GM12865 (cell line): Measurements from ENCODE around the gene SAXO1.

Experiments
- DNase-seq: peaks from one replicate; pipeline ENCODE4 v3.0.0; 2010; ENCODE audit warnings: low read depth
- H3K4me3 ChIP-seq: 2 replicates; pipeline ENCODE4 v1.5.1; 2011; ENCODE audit warnings: mild to moderate bottlenecking, low read depth, low read length, control low read depth
- TF ChIP-seq, protein P1 (sequence below): IDR thresholded peaks from 2 replicates; pipeline ENCODE4 v1.5.1; 2011; ENCODE audit warnings: low read length, control low read depth, low read depth, inconsistent platforms; ENCODE audit not compliant: insufficient read depth; ENCODE audit errors: missing control alignments

Gene SAXO1

DNA sequence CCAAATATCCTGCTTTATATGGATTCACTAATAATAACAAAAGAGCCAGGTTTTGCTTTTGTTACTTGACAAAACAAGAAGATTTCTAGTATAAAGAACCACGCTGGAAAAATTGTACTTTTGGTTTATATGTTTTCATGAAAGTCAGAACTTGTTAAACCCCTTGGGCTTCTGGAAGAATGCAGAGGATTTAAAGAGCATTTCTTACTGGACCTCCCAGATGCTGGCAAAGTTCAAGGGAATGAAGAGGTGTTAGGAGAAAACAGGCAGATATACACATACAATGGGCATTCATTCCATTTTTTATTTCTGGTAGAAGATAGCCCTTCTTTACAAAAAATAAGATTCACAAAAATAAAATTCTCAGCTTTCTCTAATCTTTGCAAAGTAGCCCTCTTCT, 61.1 kb downstream of the SAXO1 start:
- no peak for DNase-seq
- TF ChIP-seq, protein P1, sequence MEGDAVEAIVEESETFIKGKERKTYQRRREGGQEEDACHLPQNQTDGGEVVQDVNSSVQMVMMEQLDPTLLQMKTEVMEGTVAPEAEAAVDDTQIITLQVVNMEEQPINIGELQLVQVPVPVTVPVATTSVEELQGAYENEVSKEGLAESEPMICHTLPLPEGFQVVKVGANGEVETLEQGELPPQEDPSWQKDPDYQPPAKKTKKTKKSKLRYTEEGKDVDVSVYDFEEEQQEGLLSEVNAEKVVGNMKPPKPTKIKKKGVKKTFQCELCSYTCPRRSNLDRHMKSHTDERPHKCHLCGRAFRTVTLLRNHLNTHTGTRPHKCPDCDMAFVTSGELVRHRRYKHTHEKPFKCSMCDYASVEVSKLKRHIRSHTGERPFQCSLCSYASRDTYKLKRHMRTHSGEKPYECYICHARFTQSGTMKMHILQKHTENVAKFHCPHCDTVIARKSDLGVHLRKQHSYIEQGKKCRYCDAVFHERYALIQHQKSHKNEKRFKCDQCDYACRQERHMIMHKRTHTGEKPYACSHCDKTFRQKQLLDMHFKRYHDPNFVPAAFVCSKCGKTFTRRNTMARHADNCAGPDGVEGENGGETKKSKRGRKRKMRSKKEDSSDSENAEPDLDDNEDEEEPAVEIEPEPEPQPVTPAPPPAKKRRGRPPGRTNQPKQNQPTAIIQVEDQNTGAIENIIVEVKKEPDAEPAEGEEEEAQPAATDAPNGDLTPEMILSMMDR = no peak
- no peak overlapping the region for H3K4me3 ChIP-seq

DNA sequence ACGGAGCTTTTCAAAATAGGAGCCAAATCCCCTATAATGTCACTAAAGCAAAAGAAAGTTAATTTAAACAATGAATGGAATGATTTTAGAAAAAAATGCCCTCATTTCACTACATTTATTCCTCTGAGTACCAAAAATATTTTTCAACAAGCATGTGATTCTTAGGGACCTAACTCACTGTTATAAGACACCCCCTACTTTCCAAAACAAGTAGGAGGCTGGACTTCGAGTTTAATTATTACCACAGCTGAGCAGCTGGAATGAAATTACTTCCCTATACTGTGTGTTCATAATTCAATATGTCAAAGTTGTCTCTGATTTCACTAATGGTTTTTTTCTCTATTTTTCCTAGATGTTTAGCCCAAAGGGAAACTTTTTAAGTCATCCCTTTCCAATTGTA, 61.6 kb downstream of the SAXO1 start:
- no peak overlapping the region for H3K4me3 ChIP-seq
- no peak for DNase-seq
- TF ChIP-seq, protein P1 = no peak

DNA sequence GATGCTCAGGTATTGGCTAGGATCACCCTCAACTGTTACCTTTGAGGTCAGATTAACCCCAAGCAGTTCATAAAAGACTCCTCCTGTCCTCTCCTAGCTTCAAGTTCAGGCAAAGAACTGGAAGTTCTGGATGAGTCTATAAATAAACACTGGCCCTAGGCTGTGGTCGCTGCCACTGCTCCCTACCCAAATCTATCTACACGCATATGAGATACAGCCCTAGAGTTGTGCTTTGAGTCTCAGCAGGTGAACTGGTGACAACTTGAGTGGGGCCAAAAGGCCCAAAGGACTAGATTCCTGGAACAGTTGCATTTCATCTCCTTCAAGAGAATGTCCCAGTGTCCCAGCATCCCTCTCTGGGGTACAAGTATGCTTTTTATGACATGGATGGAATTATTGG, 62.6 kb downstream of the SAXO1 start:
- H3K4me3 ChIP-seq = no peak overlapping the region
- DNase-seq = no peak
- TF ChIP-seq, protein P1 = no peak

DNA sequence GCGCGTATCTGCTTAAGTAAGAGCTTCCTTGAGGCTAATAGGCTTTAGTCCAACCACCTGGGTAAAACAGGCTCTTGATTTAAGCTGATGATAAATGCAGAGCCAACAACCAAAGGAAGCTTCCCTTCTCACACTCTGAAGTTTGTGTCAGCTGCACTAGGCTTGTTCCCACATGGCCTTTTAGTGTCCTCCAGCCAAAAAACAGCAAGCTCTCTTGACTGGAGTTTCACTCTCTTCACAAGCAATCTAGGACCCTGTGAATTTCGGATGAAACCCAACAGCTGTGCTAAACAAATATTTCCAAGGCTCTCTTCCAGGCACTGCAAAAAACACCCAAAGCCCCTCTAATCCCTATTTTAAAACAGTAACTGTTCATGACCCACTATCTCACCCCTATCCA, 63.9 kb downstream of the SAXO1 start:
- TF ChIP-seq, protein P1 = no peak
- no peak for DNase-seq
- H3K4me3 ChIP-seq = no peak overlapping the region

DNA sequence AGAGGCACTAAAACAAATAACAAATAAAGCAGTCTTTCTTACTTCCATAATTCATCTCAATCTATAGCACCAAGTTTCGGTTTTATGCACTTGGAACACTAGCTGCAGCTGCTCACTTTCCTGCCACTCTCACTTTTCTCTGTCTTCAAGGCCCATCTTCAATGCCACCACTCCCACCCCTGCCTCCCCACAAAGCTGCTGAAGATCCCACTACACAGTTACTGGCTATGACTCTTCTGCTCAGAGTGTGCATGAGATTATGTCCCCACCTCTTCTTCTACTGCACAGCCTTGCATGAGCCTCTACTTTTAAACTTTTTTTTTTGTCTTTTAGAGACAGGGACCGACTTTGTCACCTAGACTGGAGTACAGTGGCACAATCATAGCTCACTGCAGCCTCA, 77.4 kb downstream of the SAXO1 start:
- TF ChIP-seq, protein P1 = no peak
- H3K4me3 ChIP-seq = no peak overlapping the region
- DNase-seq = no peak

DNA sequence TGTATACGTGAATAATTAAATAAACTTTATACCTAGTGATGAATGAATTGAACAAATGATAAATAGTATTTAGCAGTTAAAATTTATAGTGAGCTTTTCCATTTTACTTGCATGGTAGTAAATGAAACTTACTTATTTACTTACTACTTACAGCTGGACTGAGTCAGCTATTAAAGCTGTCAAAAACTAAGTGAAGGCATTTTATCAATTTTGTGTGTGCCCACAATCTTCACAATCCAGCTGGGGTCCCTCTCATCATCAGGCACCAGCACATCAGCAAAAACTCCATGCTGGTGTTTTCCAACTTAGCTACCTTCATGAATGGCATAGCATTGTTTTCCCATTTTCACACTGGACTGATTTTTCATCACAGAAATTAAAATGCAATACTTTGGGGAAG, 81.1 kb downstream of the SAXO1 start:
- TF ChIP-seq, protein P1 = no peak
- DNase-seq = no peak
- no peak overlapping the region for H3K4me3 ChIP-seq

DNA sequence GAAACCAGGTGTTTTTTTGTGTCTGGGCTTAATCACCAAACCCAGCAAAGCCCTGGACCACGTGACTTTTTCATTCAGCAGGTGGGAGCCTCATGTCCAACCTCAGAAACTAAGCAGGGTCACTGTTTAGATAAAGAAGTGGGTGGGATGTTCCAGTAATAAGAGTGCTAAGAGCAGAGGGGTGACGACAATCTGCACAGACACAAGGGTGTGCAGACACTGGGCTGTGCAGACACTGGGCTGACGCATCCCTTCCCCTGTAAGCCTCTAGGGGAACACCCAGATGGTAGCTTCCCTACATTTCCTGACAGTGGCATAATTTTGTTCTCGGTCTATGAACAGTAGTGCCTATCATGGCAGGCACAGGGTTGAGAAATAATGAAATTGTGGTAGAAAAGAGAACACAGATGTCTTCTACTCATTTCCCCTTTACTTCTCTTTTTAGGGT, 85.1 kb downstream of the SAXO1 start:
- TF ChIP-seq, protein P1 = no peak
- DNase-seq = no peak
- H3K4me3 ChIP-seq = no peak overlapping the region
